DMS114 treated with DMSO at 0.1 percent for 48 hours (cell line): ENCODE results near the gene CDSN.
"Not testable (repeated sequence)": the region's sequence is repeated elsewhere in the genome, so short reads cannot be mapped to it uniquely, and the experiment has no call there.

ENCODE experiments used
- DNase-seq: peaks from one replicate; lab custom pipeline; 2025; ENCODE audit not compliant: unreplicated experiment; lab: John Stamatoyannopoulos, UW

CDSN gene

GRCh38 chr6:31087494-31088089 lies 32.7 kb downstream of the CDSN start:
- peak; percentile 71 for DNase-seq

GRCh38 chr6:31086788-31087440 lies 33.3 kb downstream of the CDSN start:
- DNase-seq: no peak

GRCh38 chr6:31083742-31084354 lies 36.4 kb downstream of the CDSN start:
- no peak for DNase-seq

- no peak for DNase-seq
These were observed 38.4 kb downstream of the CDSN start for GRCh38 chr6:31081872-31082271.

GRCh38 chr6:31079656-31080261 lies 40.5 kb downstream of the CDSN start:
- peak; percentile 71 for DNase-seq

GRCh38 chr6:31076611-31077010 lies 43.6 kb downstream of the CDSN start:
- DNase-seq: no peak

- DNase-seq: no peak
These were observed 44.7 kb downstream of the CDSN start for GRCh38 chr6:31075528-31075927.

GRCh38 chr6:31074401-31074800 lies 45.8 kb downstream of the CDSN start:
- no peak for DNase-seq

- peak; percentile 79 for DNase-seq
These were observed 49.5 kb downstream of the CDSN start for GRCh38 chr6:31070711-31071197.

GRCh38 chr6:31068669-31069340 lies 51.4 kb downstream of the CDSN start:
- DNase-seq: peak; percentile 45

- DNase-seq: not testable (repeated sequence)
These were observed 52.2 kb downstream of the CDSN start for GRCh38 chr6:31067891-31068668.

GRCh38 chr6:31067028-31067427 lies 53.2 kb downstream of the CDSN start:
- DNase-seq: not testable (repeated sequence)

GRCh38 chr6:31065556-31065955 lies 54.7 kb downstream of the CDSN start:
- no peak for DNase-seq
